Right lobe of liver (tissue), 4 donors: Measurements from ENCODE around the gene S100A10.

Experiments used
- POLR2A ChIP-seq: fragments of 450-650 bp; IDR thresholded peaks from one replicate; pipeline ENCODE4 v1.6.1; 2017; ENCODE audit warnings: antibody characterized with exemption, mild to moderate bottlenecking
- TF ChIP-seq, protein P1 (sequence below), 4 donors: fragments of 200-600 bp in 3 of 4; fragments of 450-650 bp in 1 of 4; IDR thresholded peaks; one replicate each; pipeline versions ENCODE4 v1.5.1 to v1.8.0; 2016 to 2022; ENCODE audit warnings: antibody characterized with exemption in 4 of 4, mild to moderate bottlenecking in 2 of 4
- donor health status: DM: no; HTN: no; CAD: no.
- donor health status: DM: no; HTN: no; CAD: no.
- donor health status: DM: no; HTN: yes; CAD: no.

DNA sequence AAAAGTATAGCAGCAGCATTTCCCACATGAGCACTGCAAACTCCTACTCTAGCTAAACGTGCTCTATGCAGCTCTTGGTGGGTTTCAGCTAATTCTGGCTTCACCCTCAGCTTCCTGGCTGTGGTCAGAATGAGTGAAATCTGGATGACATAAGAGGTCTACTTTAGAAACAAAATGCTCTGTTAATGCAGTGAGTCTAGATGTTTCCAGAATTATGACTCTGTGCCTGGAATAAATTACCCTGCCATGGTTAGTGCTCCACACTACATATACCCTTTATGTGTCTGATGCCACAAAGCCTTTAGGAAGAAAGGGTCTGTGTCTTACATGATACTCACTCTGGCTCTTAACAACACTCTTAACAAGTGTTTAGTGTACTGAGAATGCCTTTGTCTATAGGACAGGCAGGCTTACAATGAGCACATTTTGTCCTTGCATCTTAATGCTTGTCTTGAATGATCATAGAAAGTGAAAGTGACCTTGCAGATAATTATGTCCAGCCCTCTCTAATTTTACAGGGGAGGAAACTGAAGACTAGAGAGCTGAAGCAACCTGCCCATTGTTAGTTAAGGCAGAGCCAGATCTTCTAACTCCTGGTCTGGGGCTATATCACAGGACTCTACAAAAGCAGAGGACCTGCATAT is 9.2 kb downstream of the S100A10 start:
- TF ChIP-seq, protein P1, sequence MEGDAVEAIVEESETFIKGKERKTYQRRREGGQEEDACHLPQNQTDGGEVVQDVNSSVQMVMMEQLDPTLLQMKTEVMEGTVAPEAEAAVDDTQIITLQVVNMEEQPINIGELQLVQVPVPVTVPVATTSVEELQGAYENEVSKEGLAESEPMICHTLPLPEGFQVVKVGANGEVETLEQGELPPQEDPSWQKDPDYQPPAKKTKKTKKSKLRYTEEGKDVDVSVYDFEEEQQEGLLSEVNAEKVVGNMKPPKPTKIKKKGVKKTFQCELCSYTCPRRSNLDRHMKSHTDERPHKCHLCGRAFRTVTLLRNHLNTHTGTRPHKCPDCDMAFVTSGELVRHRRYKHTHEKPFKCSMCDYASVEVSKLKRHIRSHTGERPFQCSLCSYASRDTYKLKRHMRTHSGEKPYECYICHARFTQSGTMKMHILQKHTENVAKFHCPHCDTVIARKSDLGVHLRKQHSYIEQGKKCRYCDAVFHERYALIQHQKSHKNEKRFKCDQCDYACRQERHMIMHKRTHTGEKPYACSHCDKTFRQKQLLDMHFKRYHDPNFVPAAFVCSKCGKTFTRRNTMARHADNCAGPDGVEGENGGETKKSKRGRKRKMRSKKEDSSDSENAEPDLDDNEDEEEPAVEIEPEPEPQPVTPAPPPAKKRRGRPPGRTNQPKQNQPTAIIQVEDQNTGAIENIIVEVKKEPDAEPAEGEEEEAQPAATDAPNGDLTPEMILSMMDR (IDR thresholded peaks at IDR 0.05), result no peak
- TF ChIP-seq POLR2A, result no peak
